ENCODE data around the gene SPAG8.

SPAG8 gene

GRCh38 chr9:35771943-35772342, 40.1 kb downstream of the SPAG8 start:
- no peak for DNase-seq (ENCODE audit: low read depth)

- DNase-seq (ENCODE audit: low read depth), result no peak
These were observed 40.5 kb downstream of the SPAG8 start for GRCh38 chr9:35771534-35771933.

DNA sequence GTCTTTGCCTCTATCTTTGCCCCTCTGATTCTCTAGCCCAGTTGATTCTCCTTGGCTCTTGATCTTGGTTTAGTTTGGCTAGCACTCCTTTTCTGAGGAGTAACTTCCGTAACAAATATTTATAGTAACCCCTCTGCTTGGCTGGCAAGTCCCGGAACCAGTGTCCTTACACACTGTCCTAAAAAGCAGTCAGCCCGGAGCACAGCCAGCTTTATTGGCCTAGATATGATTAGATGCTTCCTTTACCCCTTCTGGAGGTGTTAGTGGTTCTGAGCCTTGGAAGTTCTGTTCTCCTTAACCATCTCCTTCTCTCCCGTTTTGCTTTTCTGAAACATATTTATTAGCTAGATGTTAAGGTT, 41.0 kb downstream of the SPAG8 start:
- no peak for DNase-seq (ENCODE audit: low read depth)

- DNase-seq (ENCODE audit: low read depth), result no peak
These were observed 42.3 kb downstream of the SPAG8 start for GRCh38 chr9:35769763-35770162.

- no peak for DNase-seq (ENCODE audit: low read depth)
These were observed 44.6 kb downstream of the SPAG8 start for GRCh38 chr9:35767458-35767857.

DNA sequence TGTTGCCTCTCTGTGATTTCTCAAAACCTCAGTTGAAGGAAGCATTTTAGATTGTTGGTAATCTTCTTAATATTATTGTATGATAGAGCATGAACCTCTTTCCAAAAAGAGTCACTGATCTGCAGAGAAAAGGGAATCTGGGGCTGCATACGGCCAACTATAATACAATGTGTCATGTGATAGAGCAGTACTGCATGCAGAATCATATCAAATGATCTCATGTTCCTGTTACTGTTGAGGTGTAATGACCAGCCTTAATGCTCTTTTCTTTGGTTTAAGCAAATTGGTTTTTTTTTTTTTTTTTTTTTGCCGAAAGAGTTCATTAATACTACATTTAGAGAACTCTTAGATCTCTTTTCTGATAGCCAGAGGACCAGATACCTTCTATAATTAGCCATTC, 45.1 kb downstream of the SPAG8 start:
- no peak for DNase-seq (ENCODE audit: low read depth)

DNA sequence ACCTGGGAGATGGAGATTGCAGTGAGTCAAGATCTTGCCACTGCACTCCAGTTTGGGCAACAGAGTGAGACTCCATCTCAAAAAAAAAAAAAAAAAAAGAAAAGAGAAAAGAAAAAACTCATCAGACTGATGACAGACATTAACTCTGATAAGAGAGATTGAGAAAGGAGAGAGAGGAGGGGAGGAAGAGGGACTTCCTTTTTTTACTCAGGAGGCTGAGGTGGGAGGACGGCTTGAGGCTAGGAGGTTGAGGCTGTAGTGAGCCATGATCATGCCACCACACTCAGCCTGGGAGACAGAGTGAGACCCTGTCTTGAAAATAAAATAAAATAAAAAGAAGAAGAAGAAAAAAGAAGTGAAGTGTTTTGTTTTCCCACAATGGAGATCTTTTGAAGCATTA, 48.3 kb downstream of the SPAG8 start:
- no peak for DNase-seq (ENCODE audit: low read depth)

DNA sequence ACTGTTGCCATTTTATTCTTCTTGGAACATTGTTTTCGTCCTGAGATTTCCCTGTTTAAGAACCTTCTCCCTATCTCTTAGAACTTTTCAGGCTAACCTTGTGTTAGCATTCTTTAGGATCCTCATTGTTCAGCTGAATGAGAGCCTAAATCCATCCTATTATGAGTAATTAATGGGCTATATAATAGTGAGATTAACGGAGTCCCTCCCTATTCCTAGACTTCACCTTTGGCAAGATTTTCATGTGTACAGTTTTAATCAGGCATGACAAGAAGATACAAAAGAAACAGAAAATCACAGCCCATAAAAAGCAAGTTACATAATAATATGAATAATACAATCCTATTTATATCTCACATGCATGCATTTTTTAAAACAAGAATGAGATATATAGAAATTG, 48.9 kb downstream of the SPAG8 start:
- no peak for DNase-seq (ENCODE audit: low read depth)

GRCh38 chr9:35760651-35761050, 51.4 kb downstream of the SPAG8 start:
- no peak for DNase-seq (ENCODE audit: low read depth)

DNA sequence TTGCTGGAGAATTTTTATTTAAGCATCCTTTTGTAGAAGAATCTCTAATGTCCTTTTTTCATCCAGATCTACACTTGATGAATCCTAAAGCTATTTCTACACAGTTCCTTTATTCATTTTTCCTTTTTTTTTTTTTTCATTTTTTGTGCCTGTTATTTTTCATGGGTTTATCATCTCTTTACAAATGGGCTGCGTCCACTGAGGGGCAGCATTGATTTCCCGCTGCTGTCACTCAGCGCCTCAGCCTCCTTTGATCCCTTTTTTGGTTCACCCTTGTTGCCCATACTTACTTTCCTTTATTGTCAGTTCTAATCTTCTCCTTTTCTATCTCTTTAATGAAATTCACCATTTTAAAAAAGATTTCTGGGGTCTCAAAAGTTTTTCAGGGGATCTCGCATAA, 52.3 kb downstream of the SPAG8 start:
- no peak for DNase-seq (ENCODE audit: low read depth)
